GM18520 (cell line): ENCODE data around the gene CACNA1C.

ENCODE experiments used
- ATAC-seq: cut with Tn5 transposase; IDR thresholded peaks from one replicate; pipeline ENCODE4 v1.9.1; 2021; ENCODE audit not compliant: unreplicated experiment

CACNA1C gene

DNA sequence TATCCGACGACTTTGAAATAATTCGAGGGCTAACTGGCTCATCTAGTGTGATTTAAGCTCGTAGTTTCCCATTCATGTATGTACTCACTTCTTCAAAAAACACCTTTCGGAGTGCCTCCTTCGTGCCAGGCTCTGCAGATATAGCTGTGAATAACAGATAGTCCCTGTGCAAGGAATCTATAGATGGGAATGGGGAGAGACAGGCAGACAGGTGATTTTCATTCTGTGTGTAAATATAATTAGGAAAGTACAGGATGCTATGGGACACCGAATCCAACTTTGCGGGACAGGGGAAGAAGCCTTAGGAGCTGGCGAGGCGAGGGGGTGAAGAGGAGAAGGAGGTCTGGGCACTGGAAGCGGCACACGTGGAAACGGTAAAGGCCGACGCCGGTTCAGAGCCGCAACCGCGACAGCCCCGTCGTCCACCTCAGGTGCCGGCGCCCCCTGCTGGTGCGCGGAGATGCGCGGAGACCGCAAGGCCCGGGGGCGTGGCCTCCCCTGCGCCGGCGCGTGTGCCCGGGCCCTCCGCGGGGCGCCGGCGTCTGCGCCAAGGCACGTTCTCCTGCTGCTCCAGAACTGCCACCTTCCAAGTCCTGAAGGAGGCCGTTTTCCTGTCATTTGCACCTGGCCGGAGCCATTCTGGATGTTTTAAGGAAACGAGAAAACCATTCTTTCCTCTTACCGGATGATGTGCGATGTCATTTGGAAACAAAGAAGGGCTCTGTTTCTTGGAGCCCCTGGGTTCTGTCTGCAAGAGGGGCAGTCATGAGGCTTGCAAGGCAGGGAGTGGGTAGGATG lies 18.0 kb upstream of the CACNA1C start:
- ATAC-seq, result no peak

- no peak for ATAC-seq
These were observed 17.2 kb upstream of the CACNA1C start for GRCh38 chr12:2035431-2036055.

DNA sequence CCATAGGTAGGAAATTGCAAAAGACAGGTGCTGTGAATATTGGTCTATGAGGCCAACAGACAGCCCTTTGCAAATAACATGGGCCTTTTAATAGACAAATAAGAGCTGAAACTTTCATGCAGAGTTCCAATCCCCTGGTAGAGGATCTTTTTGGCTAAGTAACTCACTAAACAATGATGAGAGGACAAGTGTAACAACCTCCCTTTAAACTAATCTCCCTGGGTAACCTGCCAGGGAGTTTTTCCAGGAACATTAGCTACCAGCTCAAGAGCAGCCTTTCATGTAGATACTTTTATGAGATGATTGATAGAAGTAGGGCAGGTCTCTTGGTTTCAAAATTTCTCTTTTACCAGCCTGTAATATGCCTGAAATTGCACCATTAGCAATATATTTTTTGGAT lies 13.8 kb upstream of the CACNA1C start:
- no peak for ATAC-seq

DNA sequence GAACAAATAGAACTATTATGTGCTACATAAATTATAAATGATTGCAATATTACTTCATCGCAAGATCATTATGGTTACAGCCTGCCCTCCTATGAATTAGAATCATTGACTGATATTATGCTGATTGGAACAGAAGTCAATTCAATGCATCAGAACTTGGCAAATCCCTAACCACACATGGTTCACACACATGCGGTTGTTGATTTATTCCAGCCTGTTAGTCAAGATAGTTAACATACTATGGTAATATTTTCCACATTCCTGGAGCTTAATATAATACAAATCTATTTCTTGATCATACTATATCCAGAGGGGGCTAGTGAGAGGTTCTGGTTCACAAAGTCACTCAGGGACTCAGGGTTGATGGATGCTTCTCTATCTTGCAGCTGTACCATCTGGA lies 9.7 kb upstream of the CACNA1C start:
- no peak for ATAC-seq

GRCh38 chr12:2044165-2044564 lies 8.6 kb upstream of the CACNA1C start:
- no peak for ATAC-seq

DNA sequence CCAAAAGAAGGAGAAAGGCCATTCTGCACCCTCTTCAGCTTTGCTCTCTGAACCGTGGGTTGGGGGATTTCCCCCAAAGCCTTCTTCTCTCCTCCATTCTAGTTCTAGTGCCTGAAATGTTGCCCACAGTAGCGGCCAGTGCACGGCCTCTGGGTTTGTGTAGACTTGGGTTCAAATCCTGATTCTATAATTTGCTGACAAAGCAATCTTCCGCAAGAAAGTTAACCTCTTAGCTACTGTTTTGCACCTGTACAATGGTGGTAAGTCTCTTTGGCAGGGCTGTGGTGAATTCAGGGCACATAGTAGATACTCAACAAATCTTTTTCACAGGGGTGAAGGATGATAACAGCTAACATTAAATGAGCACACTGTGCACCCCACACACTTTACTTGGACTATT lies 5.8 kb upstream of the CACNA1C start:
- no peak for ATAC-seq

DNA sequence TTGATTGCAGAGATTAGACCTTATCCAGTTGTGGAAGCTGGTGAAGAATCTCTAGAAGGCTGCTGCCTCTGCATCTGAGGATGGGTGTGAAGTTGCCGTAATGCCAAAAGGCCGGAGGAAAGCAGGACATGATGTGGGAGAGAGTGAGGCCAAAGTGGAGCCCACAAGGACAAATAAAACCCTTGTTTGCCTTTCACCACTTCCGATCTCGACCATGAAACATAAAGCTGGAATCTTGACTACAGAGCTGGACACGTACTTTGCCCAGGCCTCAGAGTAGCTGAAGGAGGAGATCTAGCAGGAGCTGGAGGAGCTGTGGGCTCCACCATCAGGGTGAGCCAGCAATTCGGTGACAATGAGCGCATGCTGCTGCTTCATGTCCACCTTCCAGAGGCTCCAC lies 5.0 kb upstream of the CACNA1C start:
- no peak for ATAC-seq

- ATAC-seq, result no peak
These were observed 2.9 kb upstream of the CACNA1C start for GRCh38 chr12:2049604-2050540.

GRCh38 chr12:2051700-2052621 lies 826 bp upstream of the CACNA1C start:
- ATAC-seq, result no peak

DNA sequence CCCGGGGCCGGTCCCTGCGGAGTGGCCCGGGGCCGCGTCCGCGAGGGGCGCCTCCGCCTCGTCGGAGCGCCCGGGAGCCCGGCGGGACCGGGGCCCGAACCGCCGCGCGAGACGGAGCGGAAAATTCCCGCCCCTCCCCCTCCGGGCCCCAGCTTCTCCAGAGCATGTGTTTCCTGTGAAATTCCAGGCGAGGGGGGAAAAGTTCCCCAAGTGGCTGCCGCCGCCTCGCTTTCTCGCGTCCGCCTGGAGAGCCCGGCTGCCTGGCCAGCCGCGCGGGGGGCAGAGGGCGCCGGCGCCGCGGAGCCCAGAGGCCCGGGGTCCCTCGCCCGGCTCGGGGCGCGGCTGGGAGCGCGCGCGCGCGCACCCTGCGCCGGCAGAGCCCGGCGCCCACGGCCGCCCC lies 904 bp downstream of the CACNA1C start:
- ATAC-seq, result no peak

GRCh38 chr12:2054091-2055018 lies 1.6 kb downstream of the CACNA1C start:
- no peak for ATAC-seq

DNA sequence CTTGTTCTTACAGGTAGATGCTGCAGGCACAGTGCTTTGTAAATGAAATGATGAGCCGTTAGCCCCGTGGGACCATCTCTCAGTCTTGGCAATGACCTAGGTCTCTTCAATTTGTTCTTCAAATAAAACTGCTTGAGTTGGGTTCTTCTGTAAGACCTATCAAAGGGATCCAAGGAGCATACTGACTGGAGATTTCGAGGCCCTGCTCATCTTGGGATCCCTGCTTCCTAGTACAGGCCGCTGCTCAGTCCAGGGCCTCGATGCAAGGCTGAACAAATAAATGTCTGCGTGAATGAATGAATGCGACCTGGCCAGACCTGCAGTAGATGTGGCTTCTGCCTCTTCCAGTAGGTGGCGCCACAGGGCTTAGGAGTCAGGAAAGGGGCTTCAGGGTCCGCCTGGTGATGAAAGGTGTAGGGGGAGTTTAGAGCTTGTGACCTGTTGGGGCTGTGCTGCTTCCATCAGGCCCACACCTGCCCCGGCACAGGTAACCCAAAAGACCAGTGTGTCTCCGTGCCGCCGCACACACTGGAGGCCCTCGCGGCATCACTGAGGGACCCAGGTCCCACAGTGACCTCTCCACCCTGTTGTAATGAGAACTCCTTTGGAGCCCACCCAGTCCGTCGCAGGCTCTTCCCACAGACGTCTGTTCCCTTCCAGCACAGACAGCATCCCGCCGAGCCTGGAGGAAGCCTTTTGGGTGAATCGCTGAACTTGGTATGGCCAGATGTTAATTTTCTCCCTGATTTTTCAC lies 4.4 kb downstream of the CACNA1C start:
- no peak for ATAC-seq

DNA sequence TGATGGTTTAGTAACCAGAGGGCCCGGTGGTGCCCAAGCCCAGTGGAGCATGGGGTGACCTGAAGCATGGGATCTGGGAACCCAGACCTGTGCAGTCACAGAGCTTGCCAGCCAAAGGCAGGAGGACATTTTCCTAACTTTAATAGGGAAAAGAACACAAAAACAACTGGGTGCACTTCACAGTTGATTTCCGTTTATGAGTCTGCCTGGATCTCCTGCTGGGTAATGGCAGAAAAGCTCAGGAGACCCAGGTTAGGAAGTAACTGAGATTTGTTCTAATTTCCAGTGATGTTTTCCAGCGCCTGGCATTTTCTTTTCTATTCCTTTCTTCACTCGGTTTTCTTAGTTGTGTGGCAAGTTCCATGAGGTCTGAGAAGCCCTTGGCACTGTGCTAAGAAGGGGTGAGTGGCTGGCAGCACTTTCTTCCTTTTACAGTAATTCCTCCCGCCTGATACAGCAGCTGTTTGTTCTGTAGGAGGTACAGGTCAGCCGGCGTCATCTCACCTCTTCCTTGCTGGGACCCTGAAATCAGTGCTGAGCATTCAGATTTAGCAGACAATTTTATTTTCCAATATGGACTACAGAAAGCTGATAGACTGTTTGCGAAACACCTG lies 5.1 kb downstream of the CACNA1C start:
- no peak for ATAC-seq

- ATAC-seq, result no peak
These were observed 6.0 kb downstream of the CACNA1C start for GRCh38 chr12:2058837-2059236.

GRCh38 chr12:2061402-2061801 lies 8.6 kb downstream of the CACNA1C start:
- ATAC-seq, result no peak

DNA sequence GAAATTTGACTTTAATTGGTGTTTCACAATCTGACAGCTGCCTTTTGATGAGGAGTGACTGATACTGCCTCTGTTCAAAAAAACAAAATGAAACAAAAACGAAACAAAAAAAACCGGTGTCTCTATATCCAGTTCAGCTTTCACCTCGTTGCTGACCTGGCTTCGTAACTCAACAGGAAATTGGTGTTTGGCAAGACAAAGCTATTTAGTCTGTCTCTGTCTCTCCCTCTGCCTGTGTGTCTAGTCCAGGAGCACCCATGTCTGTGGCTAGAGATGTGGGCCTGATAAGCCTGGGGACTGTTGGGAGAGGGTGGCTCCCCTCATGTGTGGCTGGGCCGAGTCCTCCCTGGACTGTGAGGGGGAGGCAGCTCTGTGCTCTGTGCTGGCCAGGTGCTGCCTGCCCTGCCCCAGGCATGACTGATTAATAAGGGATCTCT lies 11.3 kb downstream of the CACNA1C start:
- ATAC-seq, result no peak

- no peak for ATAC-seq
These were observed 15.9 kb downstream of the CACNA1C start for GRCh38 chr12:2068653-2069052.

DNA sequence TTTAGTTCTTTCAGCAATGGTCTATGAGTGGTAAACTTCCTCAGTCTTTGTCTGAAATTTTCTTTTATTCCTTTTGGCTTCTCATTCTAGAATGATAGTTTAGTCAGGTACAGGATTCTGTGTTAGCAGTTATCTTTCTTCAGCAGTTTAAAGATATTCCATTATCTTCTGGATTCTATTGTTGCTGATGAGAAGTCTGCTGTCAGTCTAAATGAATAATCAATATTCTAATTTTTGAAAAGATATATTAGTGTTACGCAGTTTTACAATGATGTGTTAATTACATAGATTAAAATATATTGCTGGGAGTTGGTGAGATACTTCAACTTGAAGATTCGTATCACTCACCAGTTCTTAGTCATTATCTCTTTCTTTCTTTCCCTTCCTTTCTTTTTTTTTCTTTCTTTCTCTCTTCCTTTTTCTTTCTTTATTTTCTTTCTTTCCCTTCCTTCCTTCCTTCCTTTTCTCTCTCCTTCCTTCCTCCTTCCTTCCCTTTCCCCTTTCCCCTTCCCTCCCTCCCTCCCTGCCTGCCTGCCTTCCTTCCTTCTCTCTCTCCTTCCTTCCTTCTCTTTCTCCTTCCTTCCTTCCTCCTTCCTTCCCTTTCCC lies 17.8 kb downstream of the CACNA1C start:
- ATAC-seq, result no peak
